ENCODE data around the gene SPATA9. TPM values are rescaled to one million over a fixed set of nuclear protein-coding genes. Genes with fewer than 3 reads are reported as not detected.

Gene SPATA9
- total and polyA plus RNA-seq, 2 of the 13 experiments (the other 11 are each of a cell fraction or from before 2014, with no cell fraction given) = not detected

- TF ChIP-seq ZNF687 (CRISPR knock-in tag; IDR thresholded peaks at IDR 0.05) (peak; percentile 94), ZNF558 (CRISPR knock-in tag; IDR thresholded peaks at IDR 0.05; ENCODE audit: borderline replicate concordance) (no peak), DZIP1 (CRISPR knock-in tag; IDR thresholded peaks at IDR 0.05) (no peak), DNMT1 (CRISPR knock-in tag; IDR thresholded peaks at IDR 0.05) (0 out of 2 replicates have a peak, but pooled peaks have one; percentile 57), REPIN1 (CRISPR knock-in tag; IDR thresholded peaks at IDR 0.05; ENCODE audit: borderline replicate concordance, low read depth) (peak; percentile 33; the same call in 1 of the 2 replicates), GABPA (IDR thresholded peaks at IDR 0.05; ENCODE audit: low read depth, low read length) (peak; percentile 41), GABPA (CRISPR knock-in tag; IDR thresholded peaks at IDR 0.05; ENCODE audit: low read depth) (0 out of 2 replicates have a peak, but pooled peaks have one; percentile 22), ZNF512 (CRISPR knock-in tag; IDR thresholded peaks at IDR 0.05) (peak; percentile 33; the same call in 1 of the 2 replicates), HDAC2 (CRISPR knock-in tag; IDR thresholded peaks at IDR 0.05) (0 out of 2 replicates have a peak, but pooled peaks have one; percentile 36), ZNF773 (CRISPR knock-in tag; IDR thresholded peaks at IDR 0.05; ENCODE audit: borderline replicate concordance) (0 out of 2 replicates have a peak, but pooled peaks have one; percentile 44), ZNF740 (CRISPR knock-in tag; IDR thresholded peaks at IDR 0.05) (no peak), ZFP91 (CRISPR knock-in tag; IDR thresholded peaks at IDR 0.05; ENCODE audit: borderline replicate concordance) (peak; percentile 69; the same call in 1 of the 2 replicates), NR2F6 (IDR thresholded peaks at IDR 0.05) (no peak), NR2F6 (CRISPR knock-in tag; IDR thresholded peaks at IDR 0.05) (no peak), SALL1 (CRISPR knock-in tag; IDR thresholded peaks at IDR 0.05) (peak; percentile 38; the same call in 1 of the 2 replicates), ZBTB42 (CRISPR knock-in tag; IDR thresholded peaks at IDR 0.05) (no peak), ZNF567 (CRISPR knock-in tag; IDR thresholded peaks at IDR 0.05; ENCODE audit: borderline replicate concordance) (no peak)
Measured at GRCh38 chr5:95731571-95732554, 49.1 kb upstream of the SPATA9 start (continued).
